Body of pancreas (tissue), 4 donors: ENCODE data around the gene SPOCK2.

Experiments
- POLR2A ChIP-seq, 3 donors: fragments of 450-650 bp; IDR thresholded peaks; one replicate each; pipeline ENCODE4 v1.6.1; 2016; ENCODE audit warnings: antibody characterized with exemption in 3 of 3, mild to moderate bottlenecking in 2 of 3
- TF ChIP-seq, protein P1 (sequence below), 7 experiments: fragments of 450-650 bp in 4 of 7; fragments of 200-600 bp in 3 of 7; sonication (generic) in 3 of 7; IDR thresholded peaks; one replicate each; pipeline ENCODE4 v1.5.1; 2016 to 2019; ENCODE audit warnings: antibody characterized with exemption in 7 of 7

DNA sequence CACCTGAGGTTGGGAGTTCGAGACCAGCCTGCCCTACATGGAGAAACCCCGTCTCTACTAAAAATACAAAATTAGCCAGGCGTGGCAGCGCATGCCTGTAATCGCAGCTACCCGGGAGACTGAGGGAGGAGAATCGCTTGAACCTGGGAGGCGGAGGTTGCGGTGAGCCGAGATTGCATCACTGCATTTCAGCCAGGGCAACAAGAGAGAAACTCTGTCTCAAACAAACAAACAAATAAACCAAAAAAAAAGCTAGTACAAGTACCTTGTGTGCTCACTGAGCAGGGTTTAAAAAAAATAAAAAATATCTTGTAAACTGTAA is 11.2 kb upstream of the SPOCK2 start:
- TF ChIP-seq POLR2A (IDR thresholded peaks at IDR 0.05), result no peak
- TF ChIP-seq, protein P1, sequence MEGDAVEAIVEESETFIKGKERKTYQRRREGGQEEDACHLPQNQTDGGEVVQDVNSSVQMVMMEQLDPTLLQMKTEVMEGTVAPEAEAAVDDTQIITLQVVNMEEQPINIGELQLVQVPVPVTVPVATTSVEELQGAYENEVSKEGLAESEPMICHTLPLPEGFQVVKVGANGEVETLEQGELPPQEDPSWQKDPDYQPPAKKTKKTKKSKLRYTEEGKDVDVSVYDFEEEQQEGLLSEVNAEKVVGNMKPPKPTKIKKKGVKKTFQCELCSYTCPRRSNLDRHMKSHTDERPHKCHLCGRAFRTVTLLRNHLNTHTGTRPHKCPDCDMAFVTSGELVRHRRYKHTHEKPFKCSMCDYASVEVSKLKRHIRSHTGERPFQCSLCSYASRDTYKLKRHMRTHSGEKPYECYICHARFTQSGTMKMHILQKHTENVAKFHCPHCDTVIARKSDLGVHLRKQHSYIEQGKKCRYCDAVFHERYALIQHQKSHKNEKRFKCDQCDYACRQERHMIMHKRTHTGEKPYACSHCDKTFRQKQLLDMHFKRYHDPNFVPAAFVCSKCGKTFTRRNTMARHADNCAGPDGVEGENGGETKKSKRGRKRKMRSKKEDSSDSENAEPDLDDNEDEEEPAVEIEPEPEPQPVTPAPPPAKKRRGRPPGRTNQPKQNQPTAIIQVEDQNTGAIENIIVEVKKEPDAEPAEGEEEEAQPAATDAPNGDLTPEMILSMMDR (IDR thresholded peaks at IDR 0.05), result no peak
